ENCODE measurements around the gene NAAA.

DNA sequence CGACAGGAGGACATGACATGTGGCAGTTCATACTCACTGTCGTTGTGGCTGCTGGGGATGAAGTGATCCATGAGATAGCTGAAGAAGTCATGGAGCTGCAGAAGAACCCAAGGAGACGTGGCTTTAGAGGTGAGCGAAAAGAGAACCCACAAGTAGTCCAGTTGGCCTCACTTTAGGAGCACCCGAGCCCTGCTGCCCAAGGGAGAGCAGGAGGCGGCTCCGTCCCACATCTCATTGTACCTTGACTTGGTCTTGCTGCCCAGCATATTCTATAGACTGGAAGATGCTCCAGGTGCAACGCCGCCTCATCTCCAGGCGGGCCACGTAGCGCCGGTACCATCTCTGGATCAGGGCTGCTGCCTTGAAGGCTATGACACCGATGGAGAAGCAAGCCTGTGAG is 49.2 kb downstream of the NAAA start:
- TF ChIP-seq POLR2A (IDR thresholded peaks at IDR 0.05; ENCODE audit: insufficient read depth in 1 of 2, low read depth in 2 of 2, low read length in 2 of 2) (no peak), RXRA (CRISPR knock-in tag; IDR thresholded peaks at IDR 0.05) (no peak), SMC3 (IDR thresholded peaks at IDR 0.05; ENCODE audit: low read length) (no peak), ERF (CRISPR knock-in tag; IDR thresholded peaks at IDR 0.05) (no peak), TOE1 (CRISPR knock-in tag; IDR thresholded peaks at IDR 0.05) (no peak), RELA (CRISPR knock-in tag; IDR thresholded peaks at IDR 0.05) (no peak), ZFX (CRISPR knock-in tag; IDR thresholded peaks at IDR 0.05; ENCODE audit: low read depth) (no peak), BRCA1 (CRISPR knock-in tag; IDR thresholded peaks at IDR 0.05) (no peak)
- TF ChIP-seq, protein P1, sequence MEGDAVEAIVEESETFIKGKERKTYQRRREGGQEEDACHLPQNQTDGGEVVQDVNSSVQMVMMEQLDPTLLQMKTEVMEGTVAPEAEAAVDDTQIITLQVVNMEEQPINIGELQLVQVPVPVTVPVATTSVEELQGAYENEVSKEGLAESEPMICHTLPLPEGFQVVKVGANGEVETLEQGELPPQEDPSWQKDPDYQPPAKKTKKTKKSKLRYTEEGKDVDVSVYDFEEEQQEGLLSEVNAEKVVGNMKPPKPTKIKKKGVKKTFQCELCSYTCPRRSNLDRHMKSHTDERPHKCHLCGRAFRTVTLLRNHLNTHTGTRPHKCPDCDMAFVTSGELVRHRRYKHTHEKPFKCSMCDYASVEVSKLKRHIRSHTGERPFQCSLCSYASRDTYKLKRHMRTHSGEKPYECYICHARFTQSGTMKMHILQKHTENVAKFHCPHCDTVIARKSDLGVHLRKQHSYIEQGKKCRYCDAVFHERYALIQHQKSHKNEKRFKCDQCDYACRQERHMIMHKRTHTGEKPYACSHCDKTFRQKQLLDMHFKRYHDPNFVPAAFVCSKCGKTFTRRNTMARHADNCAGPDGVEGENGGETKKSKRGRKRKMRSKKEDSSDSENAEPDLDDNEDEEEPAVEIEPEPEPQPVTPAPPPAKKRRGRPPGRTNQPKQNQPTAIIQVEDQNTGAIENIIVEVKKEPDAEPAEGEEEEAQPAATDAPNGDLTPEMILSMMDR (CRISPR knock-in tag; IDR thresholded peaks at IDR 0.05), result no peak
- TF ChIP-seq, protein P2, sequence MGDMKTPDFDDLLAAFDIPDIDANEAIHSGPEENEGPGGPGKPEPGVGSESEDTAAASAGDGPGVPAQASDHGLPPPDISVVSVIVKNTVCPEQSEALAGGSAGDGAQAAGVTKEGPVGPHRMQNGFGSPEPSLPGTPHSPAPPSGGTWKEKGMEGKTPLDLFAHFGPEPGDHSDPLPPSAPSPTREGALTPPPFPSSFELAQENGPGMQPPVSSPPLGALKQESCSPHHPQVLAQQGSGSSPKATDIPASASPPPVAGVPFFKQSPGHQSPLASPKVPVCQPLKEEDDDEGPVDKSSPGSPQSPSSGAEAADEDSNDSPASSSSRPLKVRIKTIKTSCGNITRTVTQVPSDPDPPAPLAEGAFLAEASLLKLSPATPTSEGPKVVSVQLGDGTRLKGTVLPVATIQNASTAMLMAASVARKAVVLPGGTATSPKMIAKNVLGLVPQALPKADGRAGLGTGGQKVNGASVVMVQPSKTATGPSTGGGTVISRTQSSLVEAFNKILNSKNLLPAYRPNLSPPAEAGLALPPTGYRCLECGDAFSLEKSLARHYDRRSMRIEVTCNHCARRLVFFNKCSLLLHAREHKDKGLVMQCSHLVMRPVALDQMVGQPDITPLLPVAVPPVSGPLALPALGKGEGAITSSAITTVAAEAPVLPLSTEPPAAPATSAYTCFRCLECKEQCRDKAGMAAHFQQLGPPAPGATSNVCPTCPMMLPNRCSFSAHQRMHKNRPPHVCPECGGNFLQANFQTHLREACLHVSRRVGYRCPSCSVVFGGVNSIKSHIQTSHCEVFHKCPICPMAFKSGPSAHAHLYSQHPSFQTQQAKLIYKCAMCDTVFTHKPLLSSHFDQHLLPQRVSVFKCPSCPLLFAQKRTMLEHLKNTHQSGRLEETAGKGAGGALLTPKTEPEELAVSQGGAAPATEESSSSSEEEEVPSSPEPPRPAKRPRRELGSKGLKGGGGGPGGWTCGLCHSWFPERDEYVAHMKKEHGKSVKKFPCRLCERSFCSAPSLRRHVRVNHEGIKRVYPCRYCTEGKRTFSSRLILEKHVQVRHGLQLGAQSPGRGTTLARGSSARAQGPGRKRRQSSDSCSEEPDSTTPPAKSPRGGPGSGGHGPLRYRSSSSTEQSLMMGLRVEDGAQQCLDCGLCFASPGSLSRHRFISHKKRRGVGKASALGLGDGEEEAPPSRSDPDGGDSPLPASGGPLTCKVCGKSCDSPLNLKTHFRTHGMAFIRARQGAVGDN (CRISPR knock-in tag; IDR thresholded peaks at IDR 0.05), result no peak
- TF ChIP-seq, protein P3, sequence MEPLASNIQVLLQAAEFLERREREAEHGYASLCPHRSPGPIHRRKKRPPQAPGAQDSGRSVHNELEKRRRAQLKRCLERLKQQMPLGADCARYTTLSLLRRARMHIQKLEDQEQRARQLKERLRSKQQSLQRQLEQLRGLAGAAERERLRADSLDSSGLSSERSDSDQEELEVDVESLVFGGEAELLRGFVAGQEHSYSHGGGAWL (CRISPR knock-in tag; IDR thresholded peaks at IDR 0.05), result no peak

All from HepG2 (cell line).